ENCODE measurements around the gene JAZF1.

Gene JAZF1

GRCh38 chr7:27871086-27871485 is 309.5 kb downstream of the JAZF1 start:
- TF ChIP-seq TAF1 (IDR thresholded peaks at IDR 0.05; ENCODE audit: borderline replicate concordance, insufficient read depth, low read length) (no peak), REST (IDR thresholded peaks at IDR 0.05; ENCODE audit: insufficient read depth in 1 of 2, low read depth in 2 of 2, low read length in 2 of 2) (no peak), SIN3A (IDR thresholded peaks at IDR 0.05; ENCODE audit: borderline replicate concordance, insufficient read depth, low read length) (no peak), POLR2AphosphoS5 (IDR thresholded peaks at IDR 0.05; ENCODE audit: low read depth, low read length) (no peak), FOXP2 (optimal IDR thresholded peaks at IDR 0.05; ENCODE audit: borderline replicate concordance, extremely low read depth, extremely low read length, insufficient read depth) (no peak)

GRCh38 chr7:27870595-27870994 is 310.0 kb downstream of the JAZF1 start:
- no peak for TF ChIP-seq POLR2AphosphoS5 (IDR thresholded peaks at IDR 0.05; ENCODE audit: low read depth, low read length)
- no peak for TF ChIP-seq SIN3A (IDR thresholded peaks at IDR 0.05; ENCODE audit: borderline replicate concordance, insufficient read depth, low read length)
- TF ChIP-seq REST (IDR thresholded peaks at IDR 0.05; ENCODE audit: insufficient read depth in 1 of 2, low read depth in 2 of 2, low read length in 2 of 2), result no peak
- no peak for TF ChIP-seq TAF1 (IDR thresholded peaks at IDR 0.05; ENCODE audit: borderline replicate concordance, insufficient read depth, low read length)
- TF ChIP-seq FOXP2 (optimal IDR thresholded peaks at IDR 0.05; ENCODE audit: borderline replicate concordance, extremely low read depth, extremely low read length, insufficient read depth), result no peak

GRCh38 chr7:27869056-27869455 is 311.5 kb downstream of the JAZF1 start:
- TF ChIP-seq SIN3A (IDR thresholded peaks at IDR 0.05; ENCODE audit: borderline replicate concordance, insufficient read depth, low read length) (no peak), FOXP2 (optimal IDR thresholded peaks at IDR 0.05; ENCODE audit: borderline replicate concordance, extremely low read depth, extremely low read length, insufficient read depth) (no peak), REST (IDR thresholded peaks at IDR 0.05; ENCODE audit: insufficient read depth in 1 of 2, low read depth in 2 of 2, low read length in 2 of 2) (no peak), POLR2AphosphoS5 (IDR thresholded peaks at IDR 0.05; ENCODE audit: low read depth, low read length) (no peak), TAF1 (IDR thresholded peaks at IDR 0.05; ENCODE audit: borderline replicate concordance, insufficient read depth, low read length) (no peak)

- TF ChIP-seq TAF1 (IDR thresholded peaks at IDR 0.05; ENCODE audit: borderline replicate concordance, insufficient read depth, low read length) (no peak), FOXP2 (optimal IDR thresholded peaks at IDR 0.05; ENCODE audit: borderline replicate concordance, extremely low read depth, extremely low read length, insufficient read depth) (no peak), REST (IDR thresholded peaks at IDR 0.05; ENCODE audit: insufficient read depth in 1 of 2, low read depth in 2 of 2, low read length in 2 of 2) (no peak), POLR2AphosphoS5 (IDR thresholded peaks at IDR 0.05; ENCODE audit: low read depth, low read length) (no peak), SIN3A (IDR thresholded peaks at IDR 0.05; ENCODE audit: borderline replicate concordance, insufficient read depth, low read length) (no peak)
These were observed 312.5 kb downstream of the JAZF1 start for GRCh38 chr7:27868131-27868550.
